Measurements from ENCODE around the gene SMIM17.

- TF ChIP-seq CTCF (IDR thresholded peaks at IDR 0.05) = no peak
- TF ChIP-seq POLR2A (IDR thresholded peaks at IDR 0.05) = no peak
Observed at GRCh38 chr19:56594446-56594782, 48.5 kb upstream of the SMIM17 start.

Measured in adrenal gland (tissue), 5 donors.